H1 (cell line): ENCODE data around the gene MFSD2B. TPM values are rescaled to one million over a fixed set of nuclear protein-coding genes. Genes with fewer than 3 reads are reported as not detected.

Experiments used
- CTCF ChIA-PET: fragments of 300-600 bp; sonication (Branson Sonifier 250); formaldehyde crosslinking; loops from one replicate; lab custom pipeline; 2021; ENCODE audit not compliant: partially characterized antibody; lab: Charles Lee
- POLR2A ChIA-PET: fragments of 300-600 bp; sonication (Branson Sonifier 250); formaldehyde crosslinking; loops from one replicate; lab custom pipeline; 2021; ENCODE audit warnings: inconsistent platforms; ENCODE audit not compliant: partially characterized antibody; lab: Charles Lee
- DNase-seq, 2 experiments: peaks; one replicate each; pipeline versions ENCODE4 v3.0.0 to v3.0.0-alpha.2; 2010 to 2022; ENCODE audit warnings: low spot score in 2 of 2, low read depth in 1 of 2, mixed read lengths in 1 of 2
- FAIRE-seq: peaks from 2 replicates; lab custom pipeline; 2011; peaks lifted over from hg19 to GRCh38; lab: Jason Lieb, UNC
- H2AFZ ChIP-seq: 2 replicates; pipeline ENCODE4 v1.8.1; 2012; ENCODE audit warnings: low read length, inconsistent platforms
- H2AK5ac ChIP-seq: 2 replicates; pipeline ENCODE4 v1.6.1; 2013; ENCODE audit warnings: low read depth, low read length
- H2BK120ac ChIP-seq: replicated peaks from 2 replicates; pipeline ENCODE3; 2013; ENCODE audit warnings: low read depth, low read length, inconsistent platforms
- H2BK12ac ChIP-seq: 2 replicates; pipeline ENCODE4 v1.6.1; 2013; ENCODE audit warnings: low read depth, low read length
- H2BK15ac ChIP-seq: 2 replicates; pipeline ENCODE4 v1.6.1; 2013; ENCODE audit warnings: low read length
- H2BK20ac ChIP-seq: 2 replicates; pipeline ENCODE4 v1.6.1; 2013; ENCODE audit warnings: low read length
- H2BK5ac ChIP-seq: 2 replicates; pipeline ENCODE4 v1.6.1; 2013; ENCODE audit warnings: low read depth, low read length
- H3K14ac ChIP-seq: 2 replicates; pipeline ENCODE4 v1.6.1; 2013; ENCODE audit warnings: inconsistent platforms; ENCODE audit not compliant: insufficient read length
- H3K18ac ChIP-seq: 2 replicates; pipeline ENCODE4 v1.6.1; 2013; ENCODE audit warnings: low read length; ENCODE audit errors: extremely low read depth
- H3K23ac ChIP-seq: 2 replicates; pipeline ENCODE4 v1.6.1; 2013; ENCODE audit warnings: inconsistent platforms; ENCODE audit not compliant: insufficient read length
- H3K23me2 ChIP-seq: 2 replicates; pipeline ENCODE4 v1.6.1; 2013; ENCODE audit warnings: low read depth, low read length
- H3K27ac ChIP-seq: 2 replicates; pipeline ENCODE4 v1.6.1; 2011; ENCODE audit warnings: low read depth, low read length, inconsistent platforms
- H3K27me3 ChIP-seq, 4 experiments: replicated peaks in 1 of 4; 1 replicate in 1 of 4; 2 replicates in 3 of 4; pipeline versions ENCODE4 v1.6.1 to v1.8.1; 2011 to 2013; ENCODE audit warnings: low read length in 3 of 4, mild to moderate bottlenecking in 3 of 4, inconsistent platforms in 2 of 4, mixed read lengths in 2 of 4, moderate library complexity in 1 of 4; ENCODE audit not compliant: control insufficient read depth in 3 of 4, insufficient read depth in 3 of 4; ENCODE audit errors: extremely low read depth in 1 of 4
- H3K36me3 ChIP-seq, 4 experiments: 2 replicates each; pipeline versions ENCODE4 v1.6.1 to v1.8.1; 2011 to 2013; ENCODE audit warnings: mild to moderate bottlenecking in 4 of 4, low read length in 3 of 4, moderate library complexity in 2 of 4, control low read depth in 1 of 4, inconsistent platforms in 1 of 4; ENCODE audit not compliant: insufficient read depth in 4 of 4, control insufficient read depth in 2 of 4
- H3K4ac ChIP-seq: replicated peaks from 2 replicates; pipeline ENCODE3; 2013; ENCODE audit warnings: low read length, low read depth, mixed read lengths, inconsistent platforms; ENCODE audit not compliant: insufficient read length
- H3K4me1 ChIP-seq, 4 experiments: replicated peaks in 1 of 4; 1 replicate in 1 of 4; 2 replicates in 3 of 4; pipeline versions ENCODE4 v1.6.1 to v1.8.1; 2011 to 2013; ENCODE audit warnings: low read length in 3 of 4, inconsistent platforms in 2 of 4, mixed read lengths in 1 of 4; ENCODE audit not compliant: insufficient read depth in 4 of 4, control insufficient read depth in 3 of 4
- H3K4me2 ChIP-seq, 2 experiments: 2 replicates each; pipeline versions ENCODE4 v1.6.1 to v1.8.1; 2011 to 2013; ENCODE audit warnings: low read depth in 2 of 2, low read length in 2 of 2, control low read depth in 1 of 2, inconsistent platforms in 1 of 2, mild to moderate bottlenecking in 1 of 2; ENCODE audit not compliant: insufficient read depth in 1 of 2
- H3K4me3 ChIP-seq, 4 experiments: fragments of 200-600, 300-600 bp in 1 of 4; sonication (generic), shearing (Covaris generic), sonication (Bioruptor Twin) in 1 of 4; 2 replicates each; pipeline versions ENCODE4 v1.5.1 to v1.8.1; 2011 to 2016; ENCODE audit warnings: low read length in 4 of 4, low read depth in 3 of 4, control low read depth in 2 of 4, inconsistent platforms in 2 of 4, mild to moderate bottlenecking in 2 of 4, mixed read lengths in 1 of 4, moderate library complexity in 1 of 4; ENCODE audit not compliant: insufficient read depth in 2 of 4; ENCODE audit errors: extremely low read depth in 1 of 4
- H3K56ac ChIP-seq: replicated peaks from 2 replicates; pipeline ENCODE3; 2013; ENCODE audit warnings: low read depth, mild to moderate bottlenecking, mixed read lengths, low read length, inconsistent platforms; ENCODE audit not compliant: insufficient read length
- H3K79me1 ChIP-seq: 2 replicates; pipeline ENCODE4 v1.6.1; 2013; ENCODE audit warnings: low read depth, low read length, control low read depth
- H3K79me2 ChIP-seq, 2 experiments: 2 replicates each; pipeline versions ENCODE4 v1.6.1 to v1.8.1; 2012 to 2013; ENCODE audit warnings: low read length in 2 of 2, mild to moderate bottlenecking in 2 of 2, inconsistent platforms in 1 of 2; ENCODE audit not compliant: insufficient read depth in 2 of 2, control insufficient read depth in 1 of 2
- H3K9ac ChIP-seq, 4 experiments: replicated peaks in 1 of 4; 1 replicate in 1 of 4; 2 replicates in 3 of 4; pipeline versions ENCODE4 v1.6.1 to v1.8.1; 2011 to 2013; ENCODE audit warnings: low read depth in 3 of 4, low read length in 3 of 4, control low read depth in 2 of 4, mild to moderate bottlenecking in 2 of 4, moderate library complexity in 2 of 4, inconsistent platforms in 1 of 4; ENCODE audit errors: extremely low read depth in 1 of 4
- H3K9me3 ChIP-seq, 2 experiments: 2 replicates each; pipeline versions ENCODE4 v1.6.1 to v1.8.1; 2012 to 2013; ENCODE audit warnings: mild to moderate bottlenecking in 2 of 2, moderate library complexity in 2 of 2, control low read depth in 1 of 2, inconsistent platforms in 1 of 2, low read depth in 1 of 2, low read length in 1 of 2, mixed read lengths in 1 of 2; ENCODE audit not compliant: insufficient read depth in 2 of 2
- H4K20me1 ChIP-seq, 2 experiments: replicated peaks in 1 of 2; 2 replicates each; pipeline versions ENCODE3 to v1.8.1; 2011 to 2013; ENCODE audit warnings: inconsistent platforms in 2 of 2, low read length in 2 of 2, mild to moderate bottlenecking in 1 of 2; ENCODE audit not compliant: insufficient read depth in 2 of 2, control insufficient read depth in 1 of 2
- H4K5ac ChIP-seq: 2 replicates; pipeline ENCODE4 v1.6.1; 2013; ENCODE audit warnings: low read length, low read depth, mixed read lengths, inconsistent platforms; ENCODE audit not compliant: insufficient read length
- H4K8ac ChIP-seq: 2 replicates; pipeline ENCODE4 v1.8.0; 2013; ENCODE audit warnings: mild to moderate bottlenecking, moderate library complexity, low read length, inconsistent platforms; ENCODE audit not compliant: insufficient read depth; ENCODE audit errors: extremely low read depth
- H4K91ac ChIP-seq: replicated peaks from 2 replicates; pipeline ENCODE3; 2013; ENCODE audit warnings: low read length, mixed read lengths, inconsistent platforms; ENCODE audit not compliant: insufficient read length
- EZH2 ChIP-seq: fragments of 200-600 bp; sonication (generic); IDR thresholded peaks from 2 replicates; pipeline ENCODE4 v1.7.1; 2012; ENCODE audit warnings: low read depth, mild to moderate bottlenecking, moderate library complexity, low read length, inconsistent platforms; ENCODE audit not compliant: severe bottlenecking
- ZNF274 ChIP-seq: IDR thresholded peaks from 2 replicates; pipeline ENCODE4 v1.7.0; 2012; ENCODE audit warnings: low read length, borderline replicate concordance; ENCODE audit errors: extremely low read depth
- WGBS, 2 experiments: shearing (Covaris generic) in 1 of 2; methylation state at CpG; one replicate each; pipeline versions ENCODE4 v1.1.6 to v1.1.7; 2013 to 2015; ENCODE audit warnings: low lambda C conversion rate in 2 of 2, mixed read lengths in 2 of 2, inconsistent platforms in 1 of 2, low coverage in 1 of 2, missing lambda C conversion rate in 1 of 2; ENCODE audit not compliant: insufficient replicate concordance in 2 of 2, insufficient coverage in 1 of 2, insufficient read length in 1 of 2; ENCODE audit errors: extremely low coverage in 1 of 2, missing lambda C conversion rate in 1 of 2; 5-methylcytosine and 5-hydroxymethylcytosine counted together
- polyA plus RNA-seq, 7 experiments: library from polyadenylated mRNA; depleted of rRNA in 3 of 7; stranded (reverse) in 5 of 7; unstranded in 2 of 7; fragments of >200 nt in 5 of 7; fragments of 200-250 nt in 2 of 7; gene quantifications; 1 replicate in 5 of 7; 2 replicates in 1 of 7; 4 replicates in 1 of 7; pipeline versions ENCODE4 v1.2.1 to v1.2.3, GENCODE V29; 2011 to 2013; ENCODE audit warnings: missing spikeins in 2 of 7, mixed read lengths in 2 of 7
- total RNA-seq: library from RNA; stranded (reverse); fragmentation: NEBNext Ultra II Directional; extraction: Animal tissue kit (Norgen Biotek cat#: 25700); gene quantifications from 2 replicates; pipeline ENCODE4 v1.2.1, GENCODE V29; 2021

MFSD2B gene
- total and polyA plus RNA-seq, 2 of the 8 experiments (the other 6 are each of a cell fraction or from before 2014, with no cell fraction given) = 0.33 to 0.48 TPM

- peaks cover 0 to 4% (median 0%) of the 10 kb centered on the region in 4 experiments; a peak in 2 of 8 replicates for H3K36me3 ChIP-seq
- no peaks in the 10 kb centered on the region for H3K79me1 ChIP-seq
- no peaks in the 10 kb centered on the region for H3K23me2 ChIP-seq
- H3K4me3 ChIP-seq = no peak overlapping the region
- no peak overlapping the region for H3K27ac ChIP-seq
- no peak overlapping the region for H3K4me2 ChIP-seq
- no peaks in the 10 kb centered on the region; a peak in 1 of 7 replicates for H3K27me3 ChIP-seq
- CTCF ChIA-PET = no interaction called here
- no peak overlapping the region for H2BK5ac ChIP-seq
- no peak overlapping the region for H2BK12ac ChIP-seq
- 96% methylated on average over 3 of the region's 8 CpGs; no CpG with 5 or more reads in 1 of the 2 experiments for WGBS, 2 experiments
- no peak overlapping the region for H2BK15ac ChIP-seq
- TF ChIP-seq EZH2 = no peak
- no peak for TF ChIP-seq ZNF274
- TF ChIP-seq, all 59 proteins: peak for 0
- no peak overlapping the region for H2BK20ac ChIP-seq
- DNase-seq (no peak), FAIRE-seq (no peak)
- no peak overlapping the region for H2AFZ ChIP-seq
- no peak overlapping the region for H3K56ac ChIP-seq
- no peak overlapping the region for H2BK120ac ChIP-seq
- no peak overlapping the region for H4K91ac ChIP-seq
- no peak overlapping the region for H3K14ac ChIP-seq
- POLR2A ChIA-PET = no interaction called here
- 0 out of 2 replicates have a peak overlapping the region, but pooled peaks have one; percentile 42 for H4K8ac ChIP-seq
- H3K9ac ChIP-seq = no peak overlapping the region
- peaks cover 0 to 28% (median 5%) of the 10 kb centered on the region in 4 experiments; a peak in 6 of 7 replicates for H3K4me1 ChIP-seq
- H3K18ac ChIP-seq = no peak overlapping the region
- H4K5ac ChIP-seq = no peak overlapping the region
- H2AK5ac ChIP-seq = no peak overlapping the region
- H4K20me1 ChIP-seq = no peaks in the 10 kb centered on the region
- H3K23ac ChIP-seq = no peak overlapping the region
- H3K79me2 ChIP-seq = no peaks in the 10 kb centered on the region
- H3K4ac ChIP-seq = no peak overlapping the region
- H3K9me3 ChIP-seq = no peaks in the 10 kb centered on the region
Observed at GRCh38 chr2:24017711-24018110, 7.8 kb downstream of the MFSD2B start.
